ENCODE data around the gene PFDN6.
"Not testable (repeated sequence)": the region's sequence is repeated elsewhere in the genome, so short reads cannot be mapped to it uniquely, and the experiment has no call there.

DNA sequence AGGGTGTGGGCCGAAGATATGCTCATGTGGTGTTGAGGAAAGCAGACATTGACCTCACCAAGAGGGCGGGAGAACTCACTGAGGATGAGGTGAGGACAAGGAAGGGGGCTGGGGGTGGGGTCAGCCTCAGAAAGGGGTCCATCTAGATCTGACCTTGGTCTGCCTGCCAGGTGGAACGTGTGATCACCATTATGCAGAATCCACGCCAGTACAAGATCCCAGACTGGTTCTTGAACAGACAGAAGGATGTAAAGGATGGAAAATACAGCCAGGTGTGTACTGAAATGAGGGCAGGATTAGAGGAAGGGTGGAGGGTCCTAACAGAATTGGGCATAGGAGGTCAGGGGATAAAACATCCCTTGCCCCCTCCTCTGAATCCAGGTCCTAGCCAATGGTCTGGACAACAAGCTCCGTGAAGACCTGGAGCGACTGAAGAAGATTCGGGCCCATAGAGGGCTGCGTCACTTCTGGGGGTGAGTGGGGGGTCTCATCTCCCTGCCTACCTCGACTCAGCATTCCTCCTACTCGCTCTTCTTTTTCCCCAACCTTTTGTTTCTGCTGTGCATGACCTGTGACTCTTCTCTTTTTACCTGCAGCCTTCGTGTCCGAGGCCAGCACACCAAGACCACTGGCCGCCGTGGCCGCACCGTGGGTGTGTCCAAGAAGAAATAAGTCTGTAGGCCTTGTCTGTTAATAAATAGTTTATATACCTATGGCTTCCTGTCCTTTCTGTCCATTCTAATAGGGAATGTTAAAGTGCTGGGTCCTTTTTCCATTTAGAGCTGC is 13.4 kb upstream of the PFDN6 start:
- TF ChIP-seq, protein P1, sequence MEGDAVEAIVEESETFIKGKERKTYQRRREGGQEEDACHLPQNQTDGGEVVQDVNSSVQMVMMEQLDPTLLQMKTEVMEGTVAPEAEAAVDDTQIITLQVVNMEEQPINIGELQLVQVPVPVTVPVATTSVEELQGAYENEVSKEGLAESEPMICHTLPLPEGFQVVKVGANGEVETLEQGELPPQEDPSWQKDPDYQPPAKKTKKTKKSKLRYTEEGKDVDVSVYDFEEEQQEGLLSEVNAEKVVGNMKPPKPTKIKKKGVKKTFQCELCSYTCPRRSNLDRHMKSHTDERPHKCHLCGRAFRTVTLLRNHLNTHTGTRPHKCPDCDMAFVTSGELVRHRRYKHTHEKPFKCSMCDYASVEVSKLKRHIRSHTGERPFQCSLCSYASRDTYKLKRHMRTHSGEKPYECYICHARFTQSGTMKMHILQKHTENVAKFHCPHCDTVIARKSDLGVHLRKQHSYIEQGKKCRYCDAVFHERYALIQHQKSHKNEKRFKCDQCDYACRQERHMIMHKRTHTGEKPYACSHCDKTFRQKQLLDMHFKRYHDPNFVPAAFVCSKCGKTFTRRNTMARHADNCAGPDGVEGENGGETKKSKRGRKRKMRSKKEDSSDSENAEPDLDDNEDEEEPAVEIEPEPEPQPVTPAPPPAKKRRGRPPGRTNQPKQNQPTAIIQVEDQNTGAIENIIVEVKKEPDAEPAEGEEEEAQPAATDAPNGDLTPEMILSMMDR (IDR thresholded peaks at IDR 0.05; ENCODE audit: low read depth, low read length, poor library complexity, severe bottlenecking), result not testable (repeated sequence)
- TF ChIP-seq EZH2phosphoT487 (IDR thresholded peaks at IDR 0.05; ENCODE audit: borderline replicate concordance, low read length), result not testable (repeated sequence)
